ENCODE measurements around the gene PFDN1. TPM values are rescaled to one million over a fixed set of nuclear protein-coding genes. Genes with fewer than 3 reads are reported as not detected.

PFDN1 gene
- total RNA-seq, 1 donor from 2014 or later, result 11.0 TPM

DNA sequence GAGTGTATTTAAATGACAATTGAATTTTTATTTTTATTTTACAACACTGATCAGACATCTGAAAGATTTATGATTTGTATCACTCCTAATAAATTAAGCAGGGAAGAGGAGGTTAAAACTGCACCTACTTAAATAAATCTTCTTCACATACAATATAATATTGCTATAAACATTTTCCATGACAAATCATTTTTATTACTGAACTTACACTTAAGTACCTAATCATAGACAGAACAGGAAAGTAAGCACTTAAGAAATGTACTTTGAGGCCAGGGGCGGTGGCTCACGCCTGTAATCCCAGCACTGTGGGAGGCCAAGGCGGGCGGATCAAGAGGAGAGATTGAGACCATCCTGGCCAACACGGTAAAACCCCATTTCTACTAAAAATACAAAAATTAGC lies 3.8 kb downstream of the PFDN1 start:
- DNase-seq (ENCODE audit: low spot score), result no peak
- no peak for ATAC-seq

DNA sequence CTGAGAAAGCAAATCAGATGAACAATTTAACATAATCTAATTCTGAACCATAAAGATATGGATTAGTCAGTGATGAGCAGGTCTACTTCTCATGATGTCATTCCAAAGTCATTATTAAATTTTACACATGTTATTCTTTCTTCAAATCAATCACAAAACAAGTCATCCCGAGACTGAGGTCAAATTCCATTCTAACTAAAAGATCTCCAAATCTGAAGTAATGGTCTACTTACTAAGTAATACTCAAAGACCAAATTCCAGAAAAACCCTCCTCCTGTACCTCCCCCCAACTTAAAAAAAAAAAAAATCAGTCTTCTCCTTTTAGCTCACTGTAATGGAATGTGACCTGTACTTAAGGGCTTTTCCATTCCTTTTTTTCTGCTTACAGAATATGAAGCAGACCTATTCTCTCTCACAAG lies 4.7 kb downstream of the PFDN1 start:
- no peak for DNase-seq (ENCODE audit: low spot score)
- ATAC-seq, result no peak

DNA sequence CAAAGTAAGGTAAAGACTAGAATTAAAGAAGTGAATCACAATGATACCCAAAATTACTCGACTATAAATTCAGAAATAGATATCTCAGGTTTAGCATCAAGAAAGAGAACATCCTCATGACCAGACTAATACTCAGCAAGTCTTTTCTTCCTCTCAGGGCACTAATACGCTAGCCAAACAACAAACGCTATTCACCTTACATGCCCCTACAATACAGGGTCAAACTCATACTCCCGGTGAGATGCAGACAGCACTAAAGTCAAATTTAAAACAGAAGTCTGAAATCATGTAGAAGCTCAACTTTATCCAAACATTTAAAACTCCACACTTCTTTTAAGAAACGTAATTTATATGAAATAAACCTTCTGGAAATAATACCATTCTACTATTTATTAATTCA lies 5.6 kb downstream of the PFDN1 start:
- DNase-seq (ENCODE audit: low spot score), result no peak
- ATAC-seq, result no peak

DNA sequence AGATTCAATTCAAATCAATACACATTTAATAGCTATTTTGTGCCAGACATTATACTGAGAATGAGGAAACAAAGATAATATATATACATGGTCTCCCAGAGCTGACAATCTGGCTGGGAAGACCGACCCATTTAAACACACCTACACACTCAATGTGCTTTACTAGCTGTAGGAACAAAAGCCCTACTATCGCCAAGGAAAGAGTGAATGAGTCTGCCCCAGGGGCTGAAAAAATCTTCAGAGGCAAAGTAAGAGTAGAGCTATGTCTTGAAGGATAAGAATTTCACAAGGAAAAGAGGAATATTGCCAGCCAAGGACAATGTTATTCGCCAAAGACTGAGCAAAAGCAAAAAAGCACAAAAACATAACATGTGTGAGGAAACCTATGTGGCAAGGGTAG lies 6.6 kb downstream of the PFDN1 start:
- ATAC-seq (no peak), DNase-seq (ENCODE audit: low spot score) (no peak)

DNA sequence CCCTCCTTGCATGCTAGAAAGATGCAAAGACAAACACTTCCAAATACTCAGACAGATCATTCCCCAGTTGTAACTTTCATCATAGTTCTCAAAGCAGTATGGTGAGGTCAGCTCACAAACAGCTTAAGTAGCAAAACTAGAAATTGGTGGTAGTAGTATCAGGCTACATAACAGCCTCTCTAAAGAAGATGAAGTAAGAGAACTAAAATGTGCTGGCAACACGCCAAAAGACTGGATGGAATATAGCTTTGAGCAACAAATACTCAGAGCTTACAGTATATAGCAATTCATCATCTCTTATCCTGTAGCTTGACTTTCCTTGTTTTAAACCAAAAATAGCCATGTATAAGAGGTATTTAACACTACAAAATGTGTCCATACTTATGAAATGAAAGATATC lies 7.5 kb downstream of the PFDN1 start:
- ATAC-seq (no peak), DNase-seq (ENCODE audit: low spot score) (no peak)

DNA sequence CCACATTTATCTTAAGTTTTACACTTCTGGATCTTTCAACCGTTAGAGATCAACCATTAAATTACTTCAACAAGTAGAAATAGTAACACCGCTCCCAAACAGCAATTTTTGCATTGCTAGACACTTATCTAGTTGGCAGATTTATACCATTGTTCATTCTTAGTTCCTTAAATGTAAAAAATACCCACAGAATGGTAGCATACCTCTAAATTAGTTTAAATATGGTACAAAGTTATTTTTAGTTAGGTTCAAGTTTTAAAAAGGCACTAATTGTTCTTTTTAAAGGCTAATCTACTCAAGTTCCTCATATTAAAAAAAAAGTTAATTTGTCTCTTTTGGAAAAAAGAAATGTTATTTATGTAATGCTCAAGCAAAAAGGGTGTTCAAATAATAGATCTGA lies 8.1 kb downstream of the PFDN1 start:
- DNase-seq (ENCODE audit: low spot score) (no peak), ATAC-seq (no peak)

DNA sequence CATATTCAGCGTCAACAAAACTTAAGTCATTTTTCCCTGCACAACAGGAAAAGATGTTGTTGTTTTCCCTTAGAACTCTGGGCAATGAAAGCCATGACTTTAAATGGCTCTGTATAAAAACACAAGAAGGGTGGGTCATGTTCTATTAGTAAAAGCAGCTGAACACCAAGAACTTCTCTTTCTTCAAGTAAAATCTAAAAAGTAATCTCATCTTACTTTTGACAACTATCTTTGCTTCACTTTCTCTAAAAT lies 9.1 kb downstream of the PFDN1 start:
- ATAC-seq (no peak), DNase-seq (ENCODE audit: low spot score) (no peak)

DNA sequence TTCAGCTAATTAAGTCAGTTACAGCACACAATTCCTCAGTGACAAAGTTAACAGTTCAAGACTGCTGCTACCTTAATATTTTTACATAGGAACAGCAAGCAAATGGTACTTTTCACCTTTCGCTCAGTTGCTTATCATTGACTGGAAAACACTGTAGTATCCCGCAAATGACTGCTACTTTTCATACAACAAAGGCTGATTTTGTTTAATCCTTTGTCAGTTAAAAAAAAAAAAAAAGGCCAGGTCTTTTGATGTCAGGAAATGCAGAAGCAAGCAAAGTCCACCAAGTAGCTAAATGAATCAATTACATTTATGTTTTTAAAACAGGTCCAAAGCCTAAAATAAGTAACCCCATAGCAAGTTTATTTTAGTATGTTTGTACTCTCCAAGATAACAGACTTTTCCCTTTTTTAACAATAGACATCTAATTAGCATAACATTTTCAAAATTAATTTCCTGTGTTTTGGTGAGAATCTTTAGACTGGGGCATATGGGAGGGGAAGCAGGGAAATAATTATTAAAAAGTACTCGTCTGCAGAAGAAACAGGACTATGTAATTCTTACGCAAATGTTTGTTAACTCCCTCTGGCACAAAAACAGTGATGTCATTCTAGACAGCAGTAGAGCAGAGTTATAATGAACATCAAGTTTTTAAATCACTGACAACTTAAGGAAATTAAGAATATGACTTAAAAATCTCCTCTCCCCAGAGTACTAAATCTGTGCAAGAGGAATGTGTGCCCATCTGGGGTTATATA lies 9.6 kb downstream of the PFDN1 start:
- DNase-seq (ENCODE audit: low spot score) (no peak), ATAC-seq (peak; percentile 77)

- DNase-seq (ENCODE audit: low spot score) (no peak), ATAC-seq (no peak)
Measured at GRCh38 chr5:140292212-140293036, 10.5 kb downstream of the PFDN1 start.

DNA sequence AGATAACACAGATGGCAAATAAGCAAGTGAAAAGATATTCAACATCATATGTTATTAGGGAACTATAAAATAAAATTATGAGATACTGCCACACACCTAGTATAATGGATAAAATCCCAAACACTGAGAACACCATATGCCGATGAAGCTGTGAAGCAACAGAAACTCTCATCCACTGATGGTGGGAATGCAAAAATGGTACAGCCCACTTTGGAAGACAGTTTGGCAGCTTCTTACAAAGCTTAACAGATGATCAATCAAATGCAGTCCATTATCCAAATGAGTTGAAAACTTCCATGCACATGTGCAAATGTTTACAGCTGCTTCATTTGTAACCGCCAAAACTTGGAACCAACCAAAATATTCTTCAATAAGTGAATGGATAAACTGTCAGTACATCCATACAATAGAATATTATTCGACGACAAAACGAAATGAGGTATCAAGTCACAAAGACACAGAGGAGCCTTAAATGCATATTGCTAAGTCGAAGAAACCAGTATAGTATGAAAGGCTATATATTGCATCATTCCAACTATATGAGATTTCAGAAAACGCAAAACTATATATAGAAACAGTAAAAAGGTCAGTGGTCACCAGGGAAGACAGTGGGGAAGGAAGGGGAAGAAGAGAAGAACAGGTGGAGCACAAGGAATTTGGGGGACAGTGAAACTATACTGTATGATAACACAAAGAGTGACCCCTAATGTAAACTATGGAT lies 14.9 kb downstream of the PFDN1 start:
- ATAC-seq (no peak), DNase-seq (ENCODE audit: low spot score) (no peak)

DNA sequence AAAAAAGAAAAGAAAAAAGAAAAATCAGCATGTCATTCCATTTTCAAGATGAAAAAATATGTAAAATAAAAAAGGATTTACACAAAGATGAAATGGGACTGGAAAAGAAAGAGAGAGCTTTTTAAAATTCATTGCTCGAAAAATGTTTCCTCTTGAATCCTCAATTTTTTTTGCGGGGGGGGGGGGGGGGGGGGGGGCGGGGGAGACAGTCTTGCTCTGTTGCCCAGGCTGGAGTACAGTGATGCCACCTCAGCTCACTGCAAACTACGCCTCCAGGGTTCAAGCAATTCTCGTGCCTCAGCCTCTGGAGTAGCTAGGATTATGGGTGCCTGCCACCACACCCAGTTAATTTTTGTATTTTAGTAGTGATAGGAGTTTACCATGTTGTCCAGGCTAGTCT lies 16.5 kb downstream of the PFDN1 start:
- no peak for DNase-seq (ENCODE audit: low spot score)
- no peak for ATAC-seq

GRCh38 chr5:140284013-140284412 lies 18.9 kb downstream of the PFDN1 start:
- no peak for DNase-seq (ENCODE audit: low spot score)
- no peak for ATAC-seq

DNA sequence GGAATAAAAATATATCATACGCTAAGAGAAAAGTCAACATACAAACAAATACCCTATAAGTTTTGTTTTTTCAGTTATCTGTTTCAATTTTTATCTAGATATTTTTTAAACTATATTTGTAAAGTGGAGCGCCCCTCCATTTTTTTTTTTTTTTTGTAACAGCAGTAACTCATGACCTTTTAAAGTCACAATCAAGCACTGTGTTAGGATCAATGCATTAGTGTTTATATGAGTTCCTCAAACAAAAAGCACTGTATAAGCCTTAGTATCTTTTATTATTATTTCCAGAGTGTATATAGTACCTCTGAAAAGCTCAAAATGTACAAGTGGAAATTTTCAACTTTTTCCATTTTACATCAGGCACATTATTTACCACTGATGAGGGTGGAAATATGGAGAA lies 20.6 kb downstream of the PFDN1 start:
- DNase-seq (ENCODE audit: low spot score) (no peak), ATAC-seq (no peak)

GRCh38 chr5:140275837-140276236 lies 27.1 kb downstream of the PFDN1 start:
- ATAC-seq (no peak), DNase-seq (ENCODE audit: low spot score) (no peak)

GRCh38 chr5:140273401-140273877 lies 29.5 kb downstream of the PFDN1 start:
- peak; percentile 53 for ATAC-seq
- no peak for DNase-seq (ENCODE audit: low spot score)

- ATAC-seq (no peak), DNase-seq (ENCODE audit: low spot score) (no peak)
Measured at GRCh38 chr5:140270008-140270407, 32.9 kb downstream of the PFDN1 start.

DNA sequence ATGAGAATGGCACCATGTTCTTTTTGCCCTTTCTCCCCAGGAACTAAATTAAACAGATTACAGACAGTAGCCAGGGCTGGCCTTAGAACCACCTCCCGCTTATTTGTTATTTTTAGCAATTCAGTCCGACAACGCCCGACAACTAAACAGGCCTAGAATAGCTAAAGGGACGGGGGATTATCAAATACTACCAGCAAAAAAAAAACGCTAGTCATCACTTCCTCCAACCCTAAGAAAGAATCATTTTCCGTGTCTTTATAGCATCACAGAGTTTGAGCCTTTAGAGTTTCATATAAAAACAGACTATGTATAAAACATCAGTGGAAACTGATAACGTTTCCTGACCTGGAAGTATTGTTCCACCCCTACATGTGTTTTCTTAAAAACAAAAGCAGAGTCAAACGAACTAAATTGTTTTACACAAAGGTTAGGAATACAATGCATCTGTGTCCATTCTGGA lies 35.3 kb downstream of the PFDN1 start:
- no peak for DNase-seq (ENCODE audit: low spot score)
- no peak for ATAC-seq

- no peak for ATAC-seq
- no peak for DNase-seq (ENCODE audit: low spot score)
Measured at GRCh38 chr5:140267201-140267540, 35.7 kb downstream of the PFDN1 start.

GRCh38 chr5:140266471-140267200 lies 36.3 kb downstream of the PFDN1 start:
- no peak for DNase-seq (ENCODE audit: low spot score)
- peak; percentile 19 for ATAC-seq

- ATAC-seq (no peak), DNase-seq (ENCODE audit: low spot score) (no peak)
Measured at GRCh38 chr5:140265845-140266244, 37.1 kb downstream of the PFDN1 start.

GRCh38 chr5:140262839-140263238 lies 40.1 kb downstream of the PFDN1 start:
- ATAC-seq (no peak), DNase-seq (ENCODE audit: low spot score) (no peak)

All from left lobe of liver (tissue), 2 donors.